Measurements from ENCODE around the gene RCAN2.
"Not testable (repeated sequence)": the region's sequence is repeated elsewhere in the genome, so short reads cannot be mapped to it uniquely, and the experiment has no call there.

The RCAN2 gene

GRCh38 chr6:46393161-46393939 lies 97.9 kb downstream of the RCAN2 start:
- H3K9ac ChIP-seq (ENCODE audit: low read depth in 1 of 2, low read length in 2 of 2), result no peak overlapping the region

GRCh38 chr6:46392294-46392693 lies 99.0 kb downstream of the RCAN2 start:
- no peaks in the 10 kb centered on the region for H3K4me1 ChIP-seq (ENCODE audit: control insufficient read depth in 1 of 2, insufficient read depth in 2 of 2, low read length in 2 of 2)

More at GRCh38 chr6:46393161-46393939, 97.9 kb downstream of the RCAN2 start:
- Histone ChIP-seq H3K27me3 (ENCODE audit: control insufficient read depth in 1 of 2, insufficient read depth in 2 of 2, low read length in 2 of 2) (no peaks in the 10 kb centered on the region), H3K9me3 (ENCODE audit: control insufficient read depth in 1 of 2, low read length in 2 of 2) (no peaks in the 10 kb centered on the region), H3K36me3 (ENCODE audit: control insufficient read depth in 1 of 2, insufficient read depth in 2 of 2, low read length in 2 of 2) (no peaks in the 10 kb centered on the region), H3K4me3 (ENCODE audit: low read depth in 1 of 2, low read length in 2 of 2) (no peak overlapping the region), H3K27ac (ENCODE audit: low read depth, low read length) (no peak overlapping the region), H3K4me1 (ENCODE audit: control insufficient read depth in 1 of 2, insufficient read depth in 2 of 2, low read length in 2 of 2) (no peaks in the 10 kb centered on the region)

GRCh38 chr6:46390153-46390876 lies 100.9 kb downstream of the RCAN2 start:
- H3K36me3 ChIP-seq (ENCODE audit: control insufficient read depth in 1 of 2, insufficient read depth in 2 of 2, low read length in 2 of 2), result no peaks in the 10 kb centered on the region
- no peaks in the 10 kb centered on the region for H3K27me3 ChIP-seq (ENCODE audit: control insufficient read depth in 1 of 2, insufficient read depth in 2 of 2, low read length in 2 of 2)
- no peak overlapping the region for H3K9ac ChIP-seq (ENCODE audit: low read depth in 1 of 2, low read length in 2 of 2)
- H3K27ac ChIP-seq (ENCODE audit: low read depth, low read length), result no peak overlapping the region
- H3K9me3 ChIP-seq (ENCODE audit: control insufficient read depth in 1 of 2, low read length in 2 of 2), result no peaks in the 10 kb centered on the region
- H3K4me1 ChIP-seq (ENCODE audit: control insufficient read depth in 1 of 2, insufficient read depth in 2 of 2, low read length in 2 of 2), result no peaks in the 10 kb centered on the region
- H3K4me3 ChIP-seq (ENCODE audit: low read depth in 1 of 2, low read length in 2 of 2), result no peak overlapping the region

More at GRCh38 chr6:46392294-46392693, 99.0 kb downstream of the RCAN2 start:
- Histone ChIP-seq H3K36me3 (ENCODE audit: control insufficient read depth in 1 of 2, insufficient read depth in 2 of 2, low read length in 2 of 2) (no peaks in the 10 kb centered on the region), H3K9me3 (ENCODE audit: control insufficient read depth in 1 of 2, low read length in 2 of 2) (no peaks in the 10 kb centered on the region), H3K27me3 (ENCODE audit: control insufficient read depth in 1 of 2, insufficient read depth in 2 of 2, low read length in 2 of 2) (no peaks in the 10 kb centered on the region), H3K27ac (ENCODE audit: low read depth, low read length) (no peak overlapping the region), H3K9ac (ENCODE audit: low read depth in 1 of 2, low read length in 2 of 2) (no peak overlapping the region), H3K4me3 (ENCODE audit: low read depth in 1 of 2, low read length in 2 of 2) (no peak overlapping the region)

GRCh38 chr6:46387728-46388127 lies 103.5 kb downstream of the RCAN2 start:
- H3K27ac ChIP-seq (ENCODE audit: low read depth, low read length); H3K9ac ChIP-seq (ENCODE audit: low read depth in 1 of 2, low read length in 2 of 2); H3K9me3 ChIP-seq (ENCODE audit: control insufficient read depth in 1 of 2, low read length in 2 of 2); H3K4me3 ChIP-seq (ENCODE audit: low read depth in 1 of 2, low read length in 2 of 2); H3K36me3 ChIP-seq (ENCODE audit: control insufficient read depth in 1 of 2, insufficient read depth in 2 of 2, low read length in 2 of 2); H3K27me3 ChIP-seq (ENCODE audit: control insufficient read depth in 1 of 2, insufficient read depth in 2 of 2, low read length in 2 of 2); H3K4me1 ChIP-seq (ENCODE audit: control insufficient read depth in 1 of 2, insufficient read depth in 2 of 2, low read length in 2 of 2): not testable (repeated sequence)

DNA sequence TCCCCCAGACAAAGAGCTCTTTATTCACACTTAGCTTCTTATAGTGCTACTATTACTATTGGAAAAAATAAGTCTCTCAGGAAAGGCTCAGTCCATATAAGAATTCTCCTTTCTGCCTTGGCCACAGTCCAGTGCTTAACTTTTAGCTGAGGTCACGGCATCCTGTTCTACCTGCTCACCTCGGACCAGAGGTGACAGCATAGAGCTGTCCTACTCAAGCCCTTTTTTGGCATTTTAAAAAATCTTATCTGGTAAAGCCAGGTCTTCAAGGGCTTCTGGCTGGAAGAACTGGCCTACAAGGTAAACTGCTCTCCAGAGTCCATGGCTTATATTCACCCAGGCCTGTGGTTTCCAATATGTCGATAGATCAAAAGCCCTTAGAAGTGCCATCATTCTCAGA lies 109.7 kb downstream of the RCAN2 start:
- Histone ChIP-seq H3K27ac (ENCODE audit: low read depth, low read length) (no peak overlapping the region), H3K4me1 (ENCODE audit: control insufficient read depth in 1 of 2, insufficient read depth in 2 of 2, low read length in 2 of 2) (peaks cover 7 to 41% of the 10 kb centered on the region in 2 donors), H3K4me3 (ENCODE audit: low read depth in 1 of 2, low read length in 2 of 2) (no peak overlapping the region), H3K9ac (ENCODE audit: low read depth in 1 of 2, low read length in 2 of 2) (no peak overlapping the region), H3K27me3 (ENCODE audit: control insufficient read depth in 1 of 2, insufficient read depth in 2 of 2, low read length in 2 of 2) (no peaks in the 10 kb centered on the region), H3K36me3 (ENCODE audit: control insufficient read depth in 1 of 2, insufficient read depth in 2 of 2, low read length in 2 of 2) (no peaks in the 10 kb centered on the region), H3K9me3 (ENCODE audit: control insufficient read depth in 1 of 2, low read length in 2 of 2) (no peaks in the 10 kb centered on the region)

DNA sequence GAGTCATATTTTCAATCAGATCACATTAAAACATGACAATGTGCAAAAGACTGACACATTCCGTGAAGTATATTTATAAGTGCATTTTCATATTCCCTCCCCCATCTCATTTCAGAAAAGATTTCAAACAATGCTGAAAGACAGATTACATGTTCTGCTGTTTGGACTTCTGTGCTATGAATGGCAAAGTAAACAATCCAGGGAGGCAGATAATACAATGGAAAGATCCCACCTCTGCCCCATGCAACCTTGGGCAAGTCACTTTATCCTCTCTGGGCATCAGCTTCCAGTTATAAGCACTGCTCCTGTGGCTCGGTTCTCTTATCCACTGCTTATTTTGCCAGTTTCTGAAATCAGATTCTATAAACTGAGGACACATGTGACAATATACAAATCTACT lies 110.2 kb downstream of the RCAN2 start:
- Histone ChIP-seq H3K4me1 (ENCODE audit: control insufficient read depth in 1 of 2, insufficient read depth in 2 of 2, low read length in 2 of 2) (peaks cover 7 to 41% of the 10 kb centered on the region in 2 donors), H3K9ac (ENCODE audit: low read depth in 1 of 2, low read length in 2 of 2) (no peak overlapping the region), H3K9me3 (ENCODE audit: control insufficient read depth in 1 of 2, low read length in 2 of 2) (no peaks in the 10 kb centered on the region), H3K4me3 (ENCODE audit: low read depth in 1 of 2, low read length in 2 of 2) (no peak overlapping the region), H3K27ac (ENCODE audit: low read depth, low read length) (no peak overlapping the region), H3K36me3 (ENCODE audit: control insufficient read depth in 1 of 2, insufficient read depth in 2 of 2, low read length in 2 of 2) (no peaks in the 10 kb centered on the region), H3K27me3 (ENCODE audit: control insufficient read depth in 1 of 2, insufficient read depth in 2 of 2, low read length in 2 of 2) (no peaks in the 10 kb centered on the region)

DNA sequence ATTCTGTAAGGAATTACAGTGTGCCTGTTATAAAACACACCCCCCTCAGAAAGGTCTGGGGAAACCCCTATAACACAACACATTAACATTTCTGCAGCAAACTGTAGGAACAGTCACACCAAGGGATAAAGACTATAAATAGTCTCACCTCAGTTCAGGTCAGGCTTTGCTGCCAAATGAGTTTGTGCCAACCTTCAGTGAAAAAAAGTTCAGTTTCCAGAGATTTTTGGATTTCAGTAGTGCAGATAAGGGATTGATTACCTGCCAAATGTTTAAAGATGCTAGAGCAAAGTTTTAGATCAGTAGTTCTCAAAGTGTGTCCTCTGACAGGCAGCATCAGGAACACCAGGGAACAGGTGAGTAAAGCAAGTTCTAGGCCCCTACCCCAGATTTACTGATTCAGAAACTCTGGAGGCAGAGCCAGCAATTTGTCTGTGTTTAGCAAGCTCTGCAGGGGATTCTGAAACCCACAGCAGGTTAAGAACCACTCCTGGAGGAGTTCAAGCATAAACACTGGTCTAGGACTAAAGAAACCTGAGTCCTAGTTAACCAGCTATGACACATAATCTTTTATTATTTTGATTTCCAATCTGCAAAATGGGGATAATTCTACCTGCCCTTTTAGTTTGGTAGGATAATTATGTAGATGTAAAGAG lies 111.0 kb downstream of the RCAN2 start:
- no peak overlapping the region for H3K27ac ChIP-seq (ENCODE audit: low read depth, low read length)
- H3K36me3 ChIP-seq (ENCODE audit: control insufficient read depth in 1 of 2, insufficient read depth in 2 of 2, low read length in 2 of 2), result no peaks in the 10 kb centered on the region
- H3K9ac ChIP-seq (ENCODE audit: low read depth in 1 of 2, low read length in 2 of 2), result no peak overlapping the region
- H3K9me3 ChIP-seq (ENCODE audit: control insufficient read depth in 1 of 2, low read length in 2 of 2), result no peaks in the 10 kb centered on the region
- H3K4me3 ChIP-seq (ENCODE audit: low read depth in 1 of 2, low read length in 2 of 2), result no peak overlapping the region
- no peaks in the 10 kb centered on the region for H3K27me3 ChIP-seq (ENCODE audit: control insufficient read depth in 1 of 2, insufficient read depth in 2 of 2, low read length in 2 of 2)
- peaks cover 7 to 41% of the 10 kb centered on the region in 2 donors for H3K4me1 ChIP-seq (ENCODE audit: control insufficient read depth in 1 of 2, insufficient read depth in 2 of 2, low read length in 2 of 2)

GRCh38 chr6:46378882-46379416 lies 112.3 kb downstream of the RCAN2 start:
- peaks cover 7 to 41% of the 10 kb centered on the region in 2 donors for H3K4me1 ChIP-seq (ENCODE audit: control insufficient read depth in 1 of 2, insufficient read depth in 2 of 2, low read length in 2 of 2)
- no peak overlapping the region for H3K27ac ChIP-seq (ENCODE audit: low read depth, low read length)
- H3K4me3 ChIP-seq (ENCODE audit: low read depth in 1 of 2, low read length in 2 of 2), result no peak overlapping the region
- no peaks in the 10 kb centered on the region for H3K9me3 ChIP-seq (ENCODE audit: control insufficient read depth in 1 of 2, low read length in 2 of 2)
- no peaks in the 10 kb centered on the region for H3K36me3 ChIP-seq (ENCODE audit: control insufficient read depth in 1 of 2, insufficient read depth in 2 of 2, low read length in 2 of 2)
- no peak overlapping the region for H3K9ac ChIP-seq (ENCODE audit: low read depth in 1 of 2, low read length in 2 of 2)
- H3K27me3 ChIP-seq (ENCODE audit: control insufficient read depth in 1 of 2, insufficient read depth in 2 of 2, low read length in 2 of 2), result no peaks in the 10 kb centered on the region

DNA sequence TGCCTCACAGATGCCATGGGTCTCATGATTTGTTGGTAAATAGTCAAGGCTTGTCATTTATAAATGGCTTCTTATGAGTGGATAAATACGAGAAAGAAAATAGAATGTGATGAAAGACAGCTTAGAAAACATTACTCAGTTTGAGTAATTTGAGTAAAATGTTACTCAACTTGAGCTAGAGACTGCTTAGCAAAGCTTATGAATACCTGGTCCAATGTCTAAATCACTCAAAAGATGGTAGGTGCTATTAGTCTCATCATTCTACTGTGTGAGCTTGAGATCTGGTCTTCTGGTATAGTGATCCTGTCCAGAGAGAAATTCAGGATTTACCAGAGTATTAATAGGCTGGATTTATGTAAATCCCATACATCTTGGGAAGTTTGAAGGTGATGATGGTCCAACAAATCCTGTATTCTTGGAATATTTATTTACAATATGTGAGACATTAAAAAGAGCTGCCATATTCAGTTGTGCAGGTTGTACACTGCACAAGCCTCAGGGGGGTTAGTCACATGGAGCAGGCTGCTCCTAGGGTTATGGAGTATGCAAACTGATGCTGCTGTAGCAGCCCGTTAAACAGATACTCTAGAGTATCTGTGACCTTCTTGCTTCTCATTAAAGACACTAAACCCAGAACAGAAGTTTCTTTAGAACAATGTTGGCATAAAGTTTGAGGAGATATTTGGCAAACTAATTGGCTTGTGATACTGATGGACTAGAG lies 112.9 kb downstream of the RCAN2 start:
- H3K9me3 ChIP-seq (ENCODE audit: control insufficient read depth in 1 of 2, low read length in 2 of 2), result no peaks in the 10 kb centered on the region
- no peak overlapping the region for H3K4me3 ChIP-seq (ENCODE audit: low read depth in 1 of 2, low read length in 2 of 2)
- no peaks in the 10 kb centered on the region for H3K36me3 ChIP-seq (ENCODE audit: control insufficient read depth in 1 of 2, insufficient read depth in 2 of 2, low read length in 2 of 2)
- no peak overlapping the region for H3K9ac ChIP-seq (ENCODE audit: low read depth in 1 of 2, low read length in 2 of 2)
- H3K4me1 ChIP-seq (ENCODE audit: control insufficient read depth in 1 of 2, insufficient read depth in 2 of 2, low read length in 2 of 2), result peaks cover 7 to 41% of the 10 kb centered on the region in 2 donors
- H3K27ac ChIP-seq (ENCODE audit: low read depth, low read length), result no peak overlapping the region
- no peaks in the 10 kb centered on the region for H3K27me3 ChIP-seq (ENCODE audit: control insufficient read depth in 1 of 2, insufficient read depth in 2 of 2, low read length in 2 of 2)

All from duodenal mucosa (tissue), 2 donors.